NCI-H774 (cell line): Measurements from ENCODE around the gene NAPB.
"Not testable (repeated sequence)": the region's sequence is repeated elsewhere in the genome, so short reads cannot be mapped to it uniquely, and the experiment has no call there.

Source experiments
- DNase-seq: peaks from one replicate; lab custom pipeline; 2025; lab: John Stamatoyannopoulos, UW

The NAPB gene

DNA sequence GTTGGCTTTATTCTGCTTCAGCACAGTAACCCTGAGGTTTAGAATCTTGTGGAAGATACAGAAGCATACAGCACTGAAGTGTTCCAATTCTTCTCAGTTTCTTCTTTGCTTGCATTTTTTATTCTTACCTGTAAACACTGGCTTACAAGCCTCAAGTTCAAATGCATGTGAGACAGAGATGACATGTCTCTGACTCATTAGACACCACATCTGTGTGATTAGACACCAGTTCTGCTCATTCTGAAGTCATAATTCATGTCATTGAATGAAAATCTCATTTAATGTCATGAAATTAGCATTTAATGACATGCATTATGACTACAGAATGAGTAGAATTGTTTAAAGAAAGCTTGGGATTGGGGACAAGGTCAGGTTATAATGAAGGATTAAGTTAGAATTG lies 53.5 kb downstream of the NAPB start:
- no peak for DNase-seq

DNA sequence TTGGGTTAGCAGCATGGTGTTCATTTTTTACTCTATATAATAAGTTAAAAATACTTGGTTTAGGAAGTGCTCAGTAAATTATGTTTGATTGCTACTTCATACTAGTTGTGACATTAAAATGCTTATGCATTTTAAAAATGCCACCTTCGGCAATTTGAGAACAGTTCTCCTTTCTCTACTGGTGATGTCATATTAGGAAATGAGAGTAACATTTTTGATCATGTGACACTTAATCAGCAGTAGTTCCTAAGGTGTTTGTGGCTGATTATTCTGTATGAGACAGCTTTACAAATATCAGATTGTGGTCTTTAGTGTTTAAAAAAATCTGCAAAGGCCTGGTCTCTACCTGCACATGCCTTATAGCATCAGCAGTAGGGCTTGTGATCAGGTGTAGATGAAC lies 54.9 kb downstream of the NAPB start:
- DNase-seq = no peak

DNA sequence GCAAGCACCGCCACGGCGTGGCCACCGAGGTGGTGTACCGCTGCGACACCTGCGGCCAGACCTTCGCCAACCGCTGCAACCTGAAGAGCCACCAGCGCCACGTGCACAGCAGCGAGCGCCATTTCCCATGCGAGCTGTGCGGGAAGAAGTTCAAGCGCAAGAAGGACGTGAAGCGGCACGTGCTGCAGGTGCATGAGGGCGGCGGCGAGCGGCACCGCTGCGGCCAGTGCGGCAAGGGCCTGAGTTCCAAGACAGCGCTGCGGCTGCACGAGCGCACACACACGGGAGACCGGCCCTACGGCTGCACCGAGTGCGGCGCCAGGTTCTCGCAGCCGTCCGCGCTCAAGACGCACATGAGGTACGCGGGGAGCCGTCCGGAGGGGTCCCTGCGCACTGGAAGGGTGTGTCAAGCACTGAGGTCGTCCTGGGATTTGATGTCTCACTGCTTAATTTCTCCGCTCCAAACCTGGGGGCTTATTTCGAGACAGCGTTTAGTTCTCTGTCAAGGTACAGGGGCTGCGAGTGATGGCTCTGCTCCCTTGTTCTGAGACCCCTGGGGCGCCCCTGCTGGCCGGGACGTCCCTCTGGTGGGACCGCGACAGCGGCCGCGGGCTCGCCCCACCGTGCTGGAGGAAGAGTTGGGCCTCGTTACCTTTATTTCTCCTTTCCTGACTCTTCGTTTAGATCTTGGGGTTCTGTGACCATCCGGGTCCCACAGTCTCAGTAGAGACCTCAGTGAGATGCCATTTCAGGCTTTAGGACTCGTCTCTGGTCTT lies 55.7 kb downstream of the NAPB start:
- no peak for DNase-seq

DNA sequence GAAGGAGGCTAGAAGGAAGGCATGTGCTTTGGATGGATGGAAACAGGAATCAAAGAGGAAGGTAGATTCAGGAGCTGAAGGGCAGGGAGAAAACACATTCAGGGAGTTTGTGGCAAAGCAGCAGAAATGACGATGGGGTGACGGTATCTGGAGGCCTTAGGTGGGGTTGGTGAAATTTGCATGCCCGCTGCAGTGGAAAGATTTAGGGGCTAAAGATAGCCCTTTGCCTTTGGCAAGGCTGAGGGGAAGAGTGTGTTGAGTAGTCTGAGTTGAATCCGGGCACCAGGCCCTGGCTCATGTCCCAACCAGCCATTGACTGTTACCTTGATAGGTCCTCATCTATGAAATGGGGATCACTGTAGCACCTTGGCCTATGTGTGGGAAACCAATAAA lies 58.0 kb downstream of the NAPB start:
- no peak for DNase-seq

DNA sequence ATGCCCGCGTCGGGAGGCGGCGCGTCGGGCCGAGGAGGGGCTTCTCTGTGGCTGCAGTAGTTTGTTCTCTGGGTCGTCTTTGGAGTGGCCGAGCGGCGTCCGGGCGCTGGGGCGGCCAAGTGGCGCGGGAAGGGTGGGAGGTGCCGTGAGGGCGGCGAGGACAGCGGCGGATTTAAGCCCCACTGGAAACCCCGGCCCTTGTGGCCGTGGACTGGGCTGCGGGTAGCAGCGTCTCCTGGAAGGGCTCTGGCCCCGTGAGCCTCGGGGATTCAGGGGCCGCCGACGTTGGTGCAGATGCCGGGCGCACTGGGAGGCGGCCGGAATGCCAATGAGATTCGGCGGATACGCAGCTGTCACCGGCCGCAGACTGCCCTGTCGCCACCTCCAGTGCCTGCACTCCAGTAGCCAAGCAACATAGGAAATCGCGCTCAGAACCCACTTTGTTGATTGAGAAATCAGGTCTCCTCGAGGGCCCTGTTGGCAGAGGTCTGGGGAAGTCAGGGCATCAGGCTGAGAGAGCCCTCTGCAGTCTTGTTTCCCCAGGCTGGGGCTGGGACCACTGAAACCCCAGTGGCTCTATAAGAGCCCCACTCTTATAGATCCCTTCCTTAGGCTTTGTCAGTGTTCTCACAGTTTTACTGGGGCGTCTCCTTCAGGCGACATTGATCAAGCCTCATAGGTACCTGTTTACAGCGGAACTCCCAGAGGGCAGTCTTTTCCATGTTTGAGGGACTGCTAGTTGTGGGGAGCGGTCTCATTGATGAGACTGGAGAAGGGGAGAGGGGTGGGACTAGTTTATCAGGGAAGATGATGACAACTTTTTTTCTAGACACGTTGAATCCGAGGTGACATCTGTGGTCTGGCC lies 58.7 kb downstream of the NAPB start:
- DNase-seq = no peak

DNA sequence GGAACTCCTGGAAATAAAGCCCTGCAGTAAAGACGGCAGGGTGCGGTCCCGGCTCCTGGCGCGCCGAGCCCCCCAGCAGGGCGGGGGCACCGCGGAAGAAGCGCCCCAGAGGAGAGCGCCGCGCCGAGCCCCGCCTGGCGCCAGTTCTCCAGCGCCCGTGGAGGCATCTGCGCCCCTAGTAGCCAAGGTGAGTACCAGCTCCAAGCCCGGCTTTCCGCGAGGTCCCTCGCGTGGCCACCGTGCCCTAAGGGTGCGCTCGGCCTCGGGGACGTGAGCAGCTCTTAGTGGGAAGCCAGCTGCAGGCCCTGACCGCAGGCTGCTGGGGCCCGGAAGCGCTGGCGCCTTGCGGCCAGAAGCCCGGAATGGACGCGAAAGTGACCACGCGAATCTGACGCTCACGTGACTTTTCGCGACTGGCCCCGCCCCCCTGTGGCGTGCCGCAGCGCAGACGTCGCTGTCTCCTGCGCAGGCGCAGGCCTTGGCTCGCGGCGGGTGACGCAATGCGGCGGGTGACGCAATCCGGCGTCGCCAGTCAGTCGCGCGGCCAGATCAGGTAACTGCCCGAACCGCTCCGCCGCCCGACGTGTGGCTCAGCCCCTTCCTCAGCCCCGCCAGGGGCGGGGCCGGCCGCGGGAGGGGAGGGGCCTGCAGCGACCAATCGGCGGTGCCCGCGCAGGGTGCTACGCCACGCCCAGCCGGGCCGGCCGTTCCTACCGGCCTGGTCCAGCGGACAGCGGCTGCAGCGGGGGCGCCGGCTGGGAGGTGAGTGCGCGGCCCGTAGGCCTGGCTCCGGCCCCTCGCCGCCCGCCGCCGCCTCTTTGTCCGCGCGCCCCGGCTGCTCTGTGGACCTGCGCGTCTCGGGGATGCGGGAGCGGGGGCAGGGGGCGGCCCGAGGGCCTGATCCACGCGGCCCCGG lies 59.6 kb downstream of the NAPB start, which contains the start of gene GZF1:
Gene GZF1 (plus strand): TSS at position 707 of the 916 bp plus-strand sequence. CDS start 2,202 bp downstream, outside the sequence.
- DNase-seq = peak; percentile 98

DNA sequence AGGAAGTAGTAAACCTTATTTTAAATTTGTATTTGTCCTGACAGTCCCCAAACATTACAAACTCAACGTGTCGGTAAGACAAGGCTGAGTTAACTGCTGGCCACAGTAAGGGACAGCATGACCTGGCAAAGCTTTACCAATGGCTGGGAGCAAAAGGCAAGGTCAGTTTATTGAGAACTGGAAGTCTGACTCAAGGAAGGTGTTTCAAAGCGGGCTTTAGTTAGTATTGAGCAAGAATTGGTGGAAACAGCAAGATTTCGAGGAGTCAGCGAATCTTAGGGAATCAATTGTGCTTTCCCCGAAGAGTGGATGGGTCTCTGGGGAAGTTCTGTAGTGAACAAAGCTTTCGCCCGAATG lies 60.2 kb downstream of the NAPB start:
- DNase-seq = no peak

DNA sequence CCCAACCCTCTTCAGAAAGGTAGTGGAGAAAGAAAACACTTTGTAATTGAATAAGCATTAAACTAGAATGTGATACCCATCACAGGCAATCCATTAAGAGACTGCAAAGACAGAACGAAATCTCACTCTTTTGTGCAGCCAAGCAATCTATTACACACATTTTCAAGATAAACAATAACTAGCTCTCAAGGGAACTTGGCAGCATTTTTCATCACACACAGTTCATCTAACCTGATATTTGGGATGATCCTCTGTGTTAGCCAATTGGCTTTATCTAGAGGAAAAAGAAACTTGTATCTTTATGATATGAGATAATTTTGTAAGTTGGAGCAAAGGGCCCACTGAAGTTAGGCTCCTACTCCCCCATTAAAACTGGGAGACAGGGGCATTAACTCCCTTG lies 60.8 kb downstream of the NAPB start:
- no peak for DNase-seq

DNA sequence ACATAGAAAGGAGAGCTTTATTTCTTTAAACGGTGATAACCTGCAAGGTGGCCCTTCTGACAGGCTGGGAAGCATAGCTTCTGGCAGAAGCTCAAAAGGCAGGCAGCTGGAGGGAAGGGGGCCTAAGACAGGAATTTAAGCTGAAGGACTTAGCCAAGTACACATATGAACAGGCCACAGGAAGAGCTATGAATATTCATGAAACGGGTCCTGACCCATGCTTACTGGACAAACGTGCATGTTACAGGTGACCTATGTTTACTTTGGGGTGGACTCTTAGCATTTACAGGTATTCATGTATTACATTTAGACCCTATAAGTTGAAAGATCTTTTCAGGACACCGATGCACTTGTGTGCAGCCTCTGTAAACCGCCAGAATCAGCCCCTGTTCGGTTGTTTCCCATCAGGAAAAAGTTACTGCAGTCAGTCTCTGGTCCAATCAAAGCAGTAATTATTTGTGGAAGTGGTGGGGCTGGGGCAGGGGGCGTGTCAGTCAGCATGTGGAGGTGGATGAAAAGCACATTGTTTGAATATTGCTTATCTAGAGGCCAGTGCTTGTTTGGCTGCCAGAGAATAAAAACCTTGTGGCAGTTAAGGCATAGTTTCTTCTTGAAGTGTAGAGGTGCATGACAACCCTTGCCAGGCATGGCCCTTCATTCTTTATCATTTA lies 62.2 kb downstream of the NAPB start:
- no peak for DNase-seq

DNA sequence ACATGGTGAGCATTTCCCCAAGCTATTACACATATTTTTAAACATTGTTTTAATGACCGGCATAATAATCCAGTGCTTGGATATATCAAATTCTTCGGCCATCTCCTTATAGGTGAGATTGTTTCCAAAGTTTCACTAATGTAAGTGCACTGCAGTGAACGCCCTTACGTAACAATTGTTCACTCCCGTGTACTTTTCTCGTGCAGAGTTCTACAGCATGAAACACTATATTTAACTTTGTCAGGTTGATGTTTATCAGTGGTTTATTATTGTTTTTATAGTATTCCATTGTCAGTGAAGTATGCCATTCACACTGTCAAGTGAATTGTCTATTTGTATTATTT lies 62.8 kb downstream of the NAPB start:
- DNase-seq = no peak

DNA sequence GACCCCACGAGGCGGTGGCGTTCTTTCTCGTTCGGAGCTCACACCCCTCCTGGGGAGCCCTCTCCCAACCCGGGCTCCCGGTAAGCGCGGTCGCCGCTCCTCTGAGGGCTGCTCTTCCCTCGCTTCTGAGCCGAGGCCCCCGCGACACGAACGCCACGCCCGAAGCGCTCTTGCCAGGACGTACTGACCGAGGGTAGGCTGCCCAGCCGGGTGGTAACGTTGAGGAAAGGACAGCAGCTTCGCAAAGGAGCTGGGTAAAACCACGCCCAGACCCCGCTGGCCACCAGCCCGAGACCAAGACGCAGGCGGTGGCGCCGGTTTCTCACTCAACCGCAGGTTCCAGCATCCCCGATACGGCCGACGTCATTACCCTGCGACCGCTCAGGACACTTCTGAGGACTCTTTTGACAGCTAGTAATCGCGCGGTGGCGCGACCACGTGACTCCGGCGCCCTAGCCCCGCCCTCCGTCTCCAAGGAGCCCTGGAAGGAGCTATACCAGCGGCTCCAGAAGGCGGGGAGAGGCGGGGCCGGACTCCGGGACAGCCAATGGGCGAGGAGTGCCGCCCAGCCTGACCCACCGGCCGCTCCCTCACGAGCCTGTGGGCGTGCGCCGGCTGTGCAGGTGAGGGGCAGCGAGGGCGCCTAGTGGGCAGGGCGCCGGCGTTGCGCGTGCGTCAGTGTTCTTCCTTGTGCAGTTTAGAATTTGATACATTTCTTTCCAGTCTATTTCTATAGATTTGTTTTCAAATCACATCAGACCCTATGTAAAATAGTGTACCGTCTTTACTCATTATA lies 63.3 kb downstream of the NAPB start:
- peak; percentile 98 for DNase-seq

DNA sequence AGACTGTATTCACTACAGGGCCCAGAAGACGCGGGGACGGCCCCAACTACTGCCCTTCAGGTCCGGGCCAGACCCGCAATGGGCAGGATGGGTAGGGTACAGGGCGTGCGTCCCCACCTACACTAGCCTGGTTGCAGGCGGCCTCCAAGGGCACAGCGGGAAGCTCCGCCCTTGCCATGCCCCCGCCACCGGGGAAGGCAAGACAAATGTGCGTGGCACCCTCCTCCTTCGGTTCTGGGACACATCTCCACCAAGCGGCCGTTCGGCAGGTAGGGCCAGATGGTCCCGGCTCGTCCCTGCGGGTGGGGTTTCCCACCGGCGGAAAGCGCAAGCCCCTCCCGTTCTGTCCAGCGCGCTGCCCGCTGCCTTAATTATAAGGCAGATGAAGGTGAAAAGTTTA lies 65.1 kb downstream of the NAPB start:
- no peak for DNase-seq

DNA sequence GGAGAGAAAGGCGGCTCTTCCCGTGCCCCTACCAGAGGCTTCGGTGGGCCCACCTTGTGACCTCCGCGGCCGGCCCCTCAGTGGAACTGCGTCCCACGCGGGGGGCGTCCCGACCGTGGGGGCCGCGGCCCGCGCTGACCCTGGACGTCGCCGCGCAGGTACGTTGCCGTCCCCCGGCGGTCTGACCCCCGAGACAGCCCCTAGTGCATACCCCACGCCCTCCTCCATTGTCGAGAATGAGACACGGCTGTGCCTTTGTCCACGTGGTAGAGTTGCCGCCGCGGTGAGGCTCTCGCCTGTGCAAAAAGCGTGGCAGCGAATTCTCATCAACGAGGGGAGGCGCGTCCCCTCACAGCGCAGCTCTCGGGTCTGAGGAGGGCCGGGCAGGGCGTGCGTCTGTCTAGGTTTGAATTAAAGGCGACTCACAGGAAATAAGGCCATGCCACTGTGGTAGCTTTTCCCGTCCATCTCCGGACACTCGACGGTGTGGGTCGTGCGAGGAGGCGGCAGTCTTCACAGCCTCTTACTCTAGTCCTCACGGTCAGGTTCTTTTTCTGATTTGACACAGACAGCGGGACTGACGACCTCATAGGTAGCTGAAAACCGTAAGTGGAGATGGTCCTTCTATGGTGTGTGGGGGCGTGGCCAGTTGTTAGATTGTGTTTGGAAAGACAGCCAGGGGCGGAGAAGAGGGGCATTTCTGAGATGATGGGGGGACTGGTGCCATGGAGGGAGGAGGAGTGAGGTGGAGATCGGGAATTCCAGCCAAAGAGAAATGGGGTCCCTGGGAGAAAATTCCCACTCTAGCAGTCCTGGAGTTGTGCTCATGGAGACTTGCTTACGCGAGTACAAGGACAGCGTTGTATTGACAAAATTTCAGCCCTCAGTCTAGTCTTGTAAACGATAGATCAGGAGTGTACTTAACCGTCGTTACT lies 70.1 kb downstream of the NAPB start:
- DNase-seq = no peak

DNA sequence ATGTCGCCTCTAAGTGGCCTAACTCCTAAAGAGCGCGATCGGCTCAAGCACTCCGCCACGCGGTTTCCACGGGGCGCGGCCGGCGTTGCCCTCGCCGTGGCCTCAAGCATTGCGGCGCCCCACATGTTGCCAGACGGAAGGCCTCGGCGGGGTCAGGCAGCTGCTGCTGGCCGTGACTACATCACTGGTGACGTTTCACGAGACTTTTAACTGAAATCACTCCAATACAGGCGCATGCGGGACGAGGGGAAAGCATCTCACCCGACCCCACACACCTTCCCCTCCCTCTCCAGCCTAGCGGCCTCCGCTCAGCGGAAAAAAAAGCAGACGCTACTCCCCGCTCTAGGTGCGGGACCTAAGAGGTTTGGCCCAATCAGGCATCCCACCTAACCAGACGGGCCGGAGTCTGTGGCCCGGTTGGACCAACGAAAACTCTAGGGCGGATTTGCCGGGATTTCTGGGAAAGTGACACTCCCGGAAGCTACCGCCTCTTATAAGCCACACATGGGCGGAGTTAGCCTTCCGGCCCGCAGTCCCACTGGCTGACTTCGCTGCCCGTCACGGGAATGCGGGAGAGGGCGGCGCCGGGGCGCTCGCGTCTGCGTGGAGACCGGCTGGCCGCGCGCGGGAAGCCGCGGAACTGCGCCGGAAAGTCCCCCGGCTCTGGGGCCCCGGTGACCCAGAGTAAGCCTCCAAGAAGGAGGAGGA lies 70.9 kb downstream of the NAPB start, which contains the start of gene NXT1:
Gene NXT1 (plus strand): TSS at position 596 of the 708 bp plus-strand sequence. CDS start 3,251 bp downstream, outside the sequence.
- peak; percentile 98 for DNase-seq

DNA sequence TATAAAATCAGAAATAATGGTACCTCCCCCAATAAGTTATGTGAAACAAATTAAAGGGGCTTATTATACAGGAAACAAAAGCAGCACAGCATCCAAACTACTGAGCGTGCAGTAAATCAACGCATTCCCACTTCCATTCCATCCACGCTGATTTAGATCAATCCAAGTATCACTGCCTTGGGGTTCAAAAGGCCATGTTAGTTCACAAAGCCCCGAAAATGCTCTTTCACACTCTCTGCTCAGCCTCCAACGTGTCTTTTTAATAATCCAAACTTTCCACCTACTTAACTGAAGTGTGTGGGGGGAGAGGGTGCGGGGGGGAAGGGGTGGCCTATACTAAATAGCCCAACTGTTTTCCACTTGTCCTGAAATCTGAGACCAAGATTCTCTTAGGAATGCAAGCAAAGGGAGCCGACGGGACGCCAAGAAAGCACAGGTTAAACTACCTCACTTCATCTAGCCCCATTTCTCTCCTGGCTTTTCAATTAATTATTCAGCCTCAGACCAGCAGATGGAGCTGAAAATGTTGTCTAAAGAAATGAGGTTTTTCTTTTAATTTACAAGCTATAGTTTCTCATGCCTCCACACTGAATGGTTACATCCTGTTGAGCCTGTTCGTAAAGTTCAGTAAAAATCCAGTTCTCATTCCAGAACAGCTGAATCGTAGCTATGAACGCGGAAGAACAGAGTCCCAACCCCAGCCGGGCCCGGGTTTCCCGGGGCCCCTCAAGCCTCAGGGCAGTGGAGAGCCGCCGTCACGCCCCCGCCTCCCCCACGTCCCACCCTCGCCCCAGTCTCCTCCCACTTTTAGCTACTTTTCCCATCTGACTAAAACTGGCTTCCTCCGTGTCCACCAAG lies 71.7 kb downstream of the NAPB start:
- peak; percentile 45 for DNase-seq

DNA sequence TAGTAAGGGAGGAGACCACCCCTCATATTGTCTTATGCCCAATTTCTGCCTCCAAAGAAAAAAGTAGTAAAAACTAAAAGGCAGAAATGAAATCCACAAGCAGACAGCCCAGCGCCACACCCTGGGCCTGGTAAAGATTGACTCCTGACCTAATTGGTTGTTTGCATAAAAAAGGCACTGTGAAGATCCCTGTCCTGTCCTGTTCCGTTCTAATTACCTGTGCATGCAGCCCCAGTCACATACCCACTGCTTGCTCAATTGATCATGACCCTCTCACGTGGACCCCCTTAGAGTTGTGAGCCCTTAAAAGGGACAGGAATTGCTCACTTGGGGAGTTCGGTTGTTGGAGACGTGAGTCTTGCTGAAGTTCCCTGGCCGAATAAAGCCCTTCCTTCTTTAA lies 72.8 kb downstream of the NAPB start:
- not testable (repeated sequence) for DNase-seq

DNA sequence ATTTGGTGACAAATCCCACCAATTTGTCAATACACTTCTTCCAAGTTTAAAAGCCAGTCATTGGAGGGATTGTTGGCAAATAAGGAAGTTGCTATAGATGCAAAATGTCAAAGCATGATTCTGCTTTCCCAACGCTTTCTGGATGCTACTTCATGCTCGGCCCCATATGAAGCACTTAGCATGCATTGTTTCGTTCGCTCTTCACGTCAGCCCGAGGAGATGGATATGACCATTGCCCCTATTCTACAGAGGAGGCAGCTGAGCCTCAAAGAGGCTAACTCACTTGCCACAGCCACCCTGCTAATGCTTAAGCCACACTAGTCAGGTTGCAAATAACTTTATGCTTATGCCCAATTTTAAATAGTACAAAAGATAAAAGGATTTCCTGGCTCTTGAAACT lies 73.5 kb downstream of the NAPB start:
- DNase-seq = no peak

DNA sequence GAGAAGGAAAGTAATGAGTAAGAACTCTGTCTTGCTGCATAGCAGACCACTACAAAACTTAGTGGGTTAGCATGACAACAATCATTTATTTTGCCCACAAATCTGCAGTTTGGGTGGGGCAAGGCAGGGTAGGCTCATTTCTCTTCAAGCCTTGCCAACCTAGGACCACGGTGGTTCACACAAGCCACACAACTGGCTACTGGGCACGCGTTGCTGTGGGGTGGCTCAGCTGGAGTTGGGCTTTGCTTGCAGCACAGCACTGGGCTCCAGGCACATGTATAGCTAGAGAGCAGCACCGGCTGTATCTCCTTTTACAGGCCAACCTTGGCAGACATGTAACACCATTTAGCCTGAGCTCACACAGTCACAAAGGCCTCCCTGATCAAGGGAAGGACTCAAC lies 75.3 kb downstream of the NAPB start:
- no peak for DNase-seq
